HEK293 (cell line): ENCODE data around the gene CNN1.

Experiments used
- CTCF ChIA-PET: fragments of 350-600 bp; formaldehyde crosslinking; extraction: SDS; loops from one replicate; lab custom pipeline; 2021; ENCODE audit warnings: antibody characterized with exemption; lab: Yijun Ruan, JAX
- POLR2A ChIA-PET: fragments of 300-600 bp; formaldehyde crosslinking; extraction: SDS; loops from one replicate; lab custom pipeline; 2020; ENCODE audit warnings: antibody characterized with exemption, inconsistent platforms; lab: Yijun Ruan, JAX
- H3K27ac ChIP-seq: fragments of 200-500 bp; sonication (Bioruptor generic); 2 replicates; pipeline ENCODE4 v1.5.1; 2014; ENCODE audit warnings: low read depth, low read length, control low read depth, inconsistent platforms; ENCODE audit errors: extremely low read depth
- H3K36me3 ChIP-seq, 2 experiments: fragments of 200-500 bp in 1 of 2; sonication (Bioruptor generic) in 1 of 2; 1 replicate in 1 of 2; 2 replicates in 1 of 2; pipeline ENCODE4 v1.5.1; 2014 to 2017; ENCODE audit warnings: inconsistent platforms in 2 of 2, low read length in 2 of 2; ENCODE audit not compliant: control insufficient read depth in 2 of 2, insufficient read depth in 1 of 2
- H3K4me1 ChIP-seq: fragments of 200-500 bp; sonication (Bioruptor generic); 2 replicates; pipeline ENCODE4 v1.5.1; 2014; ENCODE audit warnings: mild to moderate bottlenecking, low read length, inconsistent platforms; ENCODE audit not compliant: control insufficient read depth, insufficient read depth
- H3K4me3 ChIP-seq: 2 replicates; pipeline ENCODE4 v1.5.1; 2011; ENCODE audit warnings: low read depth, mild to moderate bottlenecking, control low read depth, low read length, moderate library complexity
- H3K9me3 ChIP-seq: fragments of 200-500 bp; sonication (Bioruptor generic); 2 replicates; pipeline ENCODE4 v1.5.1; 2014; ENCODE audit warnings: low read depth, low read length, inconsistent platforms; ENCODE audit not compliant: control insufficient read depth, insufficient read depth
- OSR2 ChIP-seq: fragments of 450-650 bp; formaldehyde crosslinking; IDR thresholded peaks from 2 replicates; pipeline ENCODE4 v1.5.1; 2016; ENCODE audit warnings: missing biosample characterization, missing genetic modification characterization
- SP2 ChIP-seq: fragments of 450-650 bp; formaldehyde crosslinking; IDR thresholded peaks from 2 replicates; pipeline ENCODE4 v1.5.1; 2016; ENCODE audit warnings: missing biosample characterization, missing genetic modification characterization
- ZBTB21 ChIP-seq: fragments of 450-650 bp; formaldehyde crosslinking; IDR thresholded peaks from 2 replicates; pipeline ENCODE4 v1.5.1; 2017; ENCODE audit warnings: missing biosample characterization, missing genetic modification characterization
- ZBTB8A ChIP-seq: fragments of 450-650 bp; formaldehyde crosslinking; IDR thresholded peaks from 2 replicates; pipeline ENCODE4 v1.5.1; 2016; ENCODE audit warnings: missing biosample characterization, missing genetic modification characterization
- ZFP41 ChIP-seq: fragments of 450-650 bp; formaldehyde crosslinking; IDR thresholded peaks from 2 replicates; pipeline ENCODE4 v1.5.1; 2016; ENCODE audit warnings: missing biosample characterization, missing genetic modification characterization, borderline replicate concordance
- ZNF23 ChIP-seq: fragments of 450-650 bp; formaldehyde crosslinking; IDR thresholded peaks from 2 replicates; pipeline ENCODE4 v1.5.1; 2016; ENCODE audit warnings: missing biosample characterization, missing genetic modification characterization, borderline replicate concordance
- ZNF416 ChIP-seq: fragments of 450-650 bp; formaldehyde crosslinking; IDR thresholded peaks from 2 replicates; pipeline ENCODE4 v1.5.1; 2016; ENCODE audit warnings: missing biosample characterization, missing genetic modification characterization
- ZNF549 ChIP-seq: fragments of 450-650 bp; IDR thresholded peaks from 2 replicates; pipeline ENCODE4 v1.5.1; 2018; ENCODE audit warnings: missing biosample characterization, missing genetic modification characterization, mild to moderate bottlenecking, inconsistent platforms, moderate library complexity
- ZNF785 ChIP-seq: fragments of 450-650 bp; formaldehyde crosslinking; IDR thresholded peaks from 2 replicates; pipeline ENCODE4 v1.5.1; 2016; ENCODE audit warnings: missing biosample characterization, missing genetic modification characterization
- TF ChIP-seq, protein P1 (sequence below): fragments of 450-650 bp; formaldehyde crosslinking; optimal IDR thresholded peaks from 2 replicates; pipeline ENCODE3; 2016; ENCODE audit warnings: missing biosample characterization, mild to moderate bottlenecking, missing genetic modification characterization
- TF ChIP-seq, protein P2 (sequence below): fragments of 450-650 bp; formaldehyde crosslinking; IDR thresholded peaks from 2 replicates; pipeline ENCODE4 v1.5.1; 2016; ENCODE audit warnings: missing biosample characterization, missing genetic modification characterization
- TF ChIP-seq, protein P3 (sequence below): fragments of 450-650 bp; formaldehyde crosslinking; IDR thresholded peaks from 2 replicates; pipeline ENCODE4 v1.5.1; 2016; ENCODE audit warnings: missing biosample characterization, missing genetic modification characterization, borderline replicate concordance
- TF ChIP-seq, protein P4 (sequence below): fragments of 450-650 bp; formaldehyde crosslinking; IDR thresholded peaks from 2 replicates; pipeline ENCODE4 v1.5.1; 2016; ENCODE audit warnings: missing biosample characterization, missing genetic modification characterization

Gene CNN1

DNA sequence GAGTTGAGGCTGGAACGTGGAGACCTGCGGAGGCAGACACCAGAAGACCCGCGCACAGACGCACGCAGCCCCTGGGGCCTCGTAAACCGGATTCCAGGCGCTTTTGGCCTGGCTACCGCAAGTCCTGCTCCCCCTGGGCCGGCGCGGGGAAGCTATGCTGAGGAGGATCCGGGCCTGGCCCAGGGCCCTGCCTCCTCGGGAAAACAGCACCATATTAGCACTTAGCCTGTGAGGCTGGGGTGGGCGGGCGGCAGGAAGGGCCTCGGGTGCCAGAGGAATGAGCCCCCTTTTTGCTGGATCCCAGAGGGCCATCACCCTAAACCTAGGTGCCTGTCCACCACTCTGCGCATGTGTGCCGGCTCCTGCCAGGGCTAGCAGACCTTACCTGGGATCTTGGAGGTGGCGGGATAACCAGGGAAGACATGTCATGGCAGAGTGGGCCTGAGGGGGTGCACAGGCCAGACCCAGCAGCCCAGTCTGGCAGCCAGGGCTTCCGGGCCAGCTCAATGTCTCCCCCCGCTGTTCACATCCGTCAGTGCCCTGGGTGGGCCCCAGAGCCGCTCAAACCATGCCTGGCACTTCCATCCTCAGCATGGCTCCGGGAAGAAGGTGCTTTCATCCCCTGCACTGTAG is 13.1 kb downstream of the CNN1 start (continued):
- TF ChIP-seq, protein P1, sequence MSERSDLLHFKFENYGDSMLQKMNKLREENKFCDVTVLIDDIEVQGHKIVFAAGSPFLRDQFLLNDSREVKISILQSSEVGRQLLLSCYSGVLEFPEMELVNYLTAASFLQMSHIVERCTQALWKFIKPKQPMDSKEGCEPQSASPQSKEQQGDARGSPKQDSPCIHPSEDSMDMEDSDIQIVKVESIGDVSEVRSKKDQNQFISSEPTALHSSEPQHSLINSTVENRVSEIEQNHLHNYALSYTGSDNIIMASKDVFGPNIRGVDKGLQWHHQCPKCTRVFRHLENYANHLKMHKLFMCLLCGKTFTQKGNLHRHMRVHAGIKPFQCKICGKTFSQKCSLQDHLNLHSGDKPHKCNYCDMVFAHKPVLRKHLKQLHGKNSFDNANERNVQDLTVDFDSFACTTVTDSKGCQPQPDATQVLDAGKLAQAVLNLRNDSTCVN (tag by site-specific recombination), result no peak

DNA sequence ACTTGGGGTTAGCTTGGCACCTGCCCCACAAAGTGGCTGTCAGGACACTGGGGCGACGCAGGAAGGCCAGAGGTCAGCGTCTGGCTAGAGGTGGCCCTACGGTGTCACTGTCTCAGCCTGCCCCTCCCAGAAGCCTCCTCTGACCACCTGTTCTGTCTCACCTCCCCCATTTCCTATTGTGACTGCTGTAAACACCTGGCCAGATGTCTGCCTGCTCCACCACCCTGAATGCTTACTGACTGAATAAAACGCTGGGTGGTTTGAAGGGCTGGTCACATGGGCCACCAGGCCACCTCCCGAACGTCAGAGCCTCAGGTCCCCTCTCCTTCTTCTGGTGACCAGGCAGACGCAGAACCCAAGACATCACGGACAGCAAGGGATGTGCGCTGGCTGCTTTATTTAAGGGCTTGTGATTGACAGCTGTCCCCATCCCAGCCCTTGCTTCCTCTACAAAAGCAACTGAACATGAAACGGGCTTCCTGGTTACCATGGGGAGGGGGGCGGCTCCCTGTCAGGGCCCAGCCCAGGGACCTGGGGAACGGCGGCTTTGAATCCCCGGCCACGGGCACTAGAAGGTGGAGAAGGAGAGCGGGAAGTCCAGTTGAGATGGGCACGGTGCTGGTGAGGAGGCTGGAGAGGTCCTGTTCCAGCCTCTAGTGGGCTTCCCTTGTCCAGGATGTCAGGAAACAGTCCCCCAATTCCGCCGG is 14.2 kb downstream of the CNN1 start:
- Histone ChIP-seq H3K4me3 (no peak overlapping the region), H3K4me1 (no peaks in the 10 kb centered on the region), H3K9me3 (no peaks in the 10 kb centered on the region), H3K36me3 (peaks cover 0 to 46% of the 10 kb centered on the region in 2 experiments; a peak in 2 of 3 replicates), H3K27ac (no peak overlapping the region)
- POLR2A ChIA-PET, result interaction anchor here (1.3 kb wide), 1 partner anchor 17 kb away, joined by 5 read pairs; no protein-coding TSS in a partner anchor
- TF ChIP-seq SP2 (tag by site-specific recombination) (peak; percentile 36), ZNF549 (tag by site-specific recombination) (no peak)
- CTCF ChIA-PET, result interaction anchor here (0.6 kb wide), 1 partner anchor 470 kb away, joined by 3 read pairs; no protein-coding TSS in a partner anchor

DNA sequence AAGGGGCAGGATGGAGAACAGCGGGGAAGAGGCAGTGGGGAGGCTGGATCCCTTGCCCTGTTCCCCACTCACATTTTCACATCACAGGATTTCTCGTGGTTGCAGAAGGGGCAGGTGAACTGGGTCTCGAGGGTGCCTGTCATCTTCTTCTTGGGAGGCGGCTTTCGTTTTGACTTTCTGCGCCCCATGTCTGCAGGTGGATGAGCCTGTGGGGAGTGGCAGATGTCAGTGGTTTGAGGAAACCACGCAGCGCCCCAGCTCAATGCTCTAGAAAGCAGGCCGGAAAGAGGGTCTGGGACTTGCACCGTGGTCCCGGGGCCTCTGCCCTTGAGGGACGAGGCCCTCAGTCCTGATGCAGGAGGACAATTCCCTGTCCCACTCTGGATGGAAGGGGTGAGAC is 15.5 kb downstream of the CNN1 start:
- no peaks in the 10 kb centered on the region for H3K4me1 ChIP-seq
- H3K9me3 ChIP-seq, result no peaks in the 10 kb centered on the region
- no peak overlapping the region for H3K4me3 ChIP-seq
- CTCF ChIA-PET, result interaction anchor here (0.6 kb wide), 1 partner anchor 43 kb away, joined by 3 read pairs; no protein-coding TSS in a partner anchor
- POLR2A ChIA-PET, result no interaction called here
- no peak overlapping the region for H3K27ac ChIP-seq
- H3K36me3 ChIP-seq, result peaks cover 0 to 46% of the 10 kb centered on the region in 2 experiments; a peak in 2 of 3 replicates
- TF ChIP-seq ZFP41 (tag by site-specific recombination) (no peak), ZBTB21 (no peak), ZNF785 (no peak), ZNF23 (tag by site-specific recombination) (no peak), ZNF416 (tag by site-specific recombination) (no peak), ZBTB8A (tag by site-specific recombination) (no peak), OSR2 (tag by site-specific recombination) (no peak)
- TF ChIP-seq, protein P2, sequence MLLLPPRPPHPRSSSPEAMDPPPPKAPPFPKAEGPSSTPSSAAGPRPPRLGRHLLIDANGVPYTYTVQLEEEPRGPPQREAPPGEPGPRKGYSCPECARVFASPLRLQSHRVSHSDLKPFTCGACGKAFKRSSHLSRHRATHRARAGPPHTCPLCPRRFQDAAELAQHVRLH (tag by site-specific recombination), result no peak
- TF ChIP-seq, protein P3, sequence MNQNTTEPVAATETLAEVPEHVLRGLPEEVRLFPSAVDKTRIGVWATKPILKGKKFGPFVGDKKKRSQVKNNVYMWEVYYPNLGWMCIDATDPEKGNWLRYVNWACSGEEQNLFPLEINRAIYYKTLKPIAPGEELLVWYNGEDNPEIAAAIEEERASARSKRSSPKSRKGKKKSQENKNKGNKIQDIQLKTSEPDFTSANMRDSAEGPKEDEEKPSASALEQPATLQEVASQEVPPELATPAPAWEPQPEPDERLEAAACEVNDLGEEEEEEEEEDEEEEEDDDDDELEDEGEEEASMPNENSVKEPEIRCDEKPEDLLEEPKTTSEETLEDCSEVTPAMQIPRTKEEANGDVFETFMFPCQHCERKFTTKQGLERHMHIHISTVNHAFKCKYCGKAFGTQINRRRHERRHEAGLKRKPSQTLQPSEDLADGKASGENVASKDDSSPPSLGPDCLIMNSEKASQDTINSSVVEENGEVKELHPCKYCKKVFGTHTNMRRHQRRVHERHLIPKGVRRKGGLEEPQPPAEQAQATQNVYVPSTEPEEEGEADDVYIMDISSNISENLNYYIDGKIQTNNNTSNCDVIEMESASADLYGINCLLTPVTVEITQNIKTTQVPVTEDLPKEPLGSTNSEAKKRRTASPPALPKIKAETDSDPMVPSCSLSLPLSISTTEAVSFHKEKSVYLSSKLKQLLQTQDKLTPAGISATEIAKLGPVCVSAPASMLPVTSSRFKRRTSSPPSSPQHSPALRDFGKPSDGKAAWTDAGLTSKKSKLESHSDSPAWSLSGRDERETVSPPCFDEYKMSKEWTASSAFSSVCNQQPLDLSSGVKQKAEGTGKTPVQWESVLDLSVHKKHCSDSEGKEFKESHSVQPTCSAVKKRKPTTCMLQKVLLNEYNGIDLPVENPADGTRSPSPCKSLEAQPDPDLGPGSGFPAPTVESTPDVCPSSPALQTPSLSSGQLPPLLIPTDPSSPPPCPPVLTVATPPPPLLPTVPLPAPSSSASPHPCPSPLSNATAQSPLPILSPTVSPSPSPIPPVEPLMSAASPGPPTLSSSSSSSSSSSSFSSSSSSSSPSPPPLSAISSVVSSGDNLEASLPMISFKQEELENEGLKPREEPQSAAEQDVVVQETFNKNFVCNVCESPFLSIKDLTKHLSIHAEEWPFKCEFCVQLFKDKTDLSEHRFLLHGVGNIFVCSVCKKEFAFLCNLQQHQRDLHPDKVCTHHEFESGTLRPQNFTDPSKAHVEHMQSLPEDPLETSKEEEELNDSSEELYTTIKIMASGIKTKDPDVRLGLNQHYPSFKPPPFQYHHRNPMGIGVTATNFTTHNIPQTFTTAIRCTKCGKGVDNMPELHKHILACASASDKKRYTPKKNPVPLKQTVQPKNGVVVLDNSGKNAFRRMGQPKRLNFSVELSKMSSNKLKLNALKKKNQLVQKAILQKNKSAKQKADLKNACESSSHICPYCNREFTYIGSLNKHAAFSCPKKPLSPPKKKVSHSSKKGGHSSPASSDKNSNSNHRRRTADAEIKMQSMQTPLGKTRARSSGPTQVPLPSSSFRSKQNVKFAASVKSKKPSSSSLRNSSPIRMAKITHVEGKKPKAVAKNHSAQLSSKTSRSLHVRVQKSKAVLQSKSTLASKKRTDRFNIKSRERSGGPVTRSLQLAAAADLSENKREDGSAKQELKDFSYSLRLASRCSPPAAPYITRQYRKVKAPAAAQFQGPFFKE (tag by site-specific recombination), result no peak
- TF ChIP-seq, protein P4, sequence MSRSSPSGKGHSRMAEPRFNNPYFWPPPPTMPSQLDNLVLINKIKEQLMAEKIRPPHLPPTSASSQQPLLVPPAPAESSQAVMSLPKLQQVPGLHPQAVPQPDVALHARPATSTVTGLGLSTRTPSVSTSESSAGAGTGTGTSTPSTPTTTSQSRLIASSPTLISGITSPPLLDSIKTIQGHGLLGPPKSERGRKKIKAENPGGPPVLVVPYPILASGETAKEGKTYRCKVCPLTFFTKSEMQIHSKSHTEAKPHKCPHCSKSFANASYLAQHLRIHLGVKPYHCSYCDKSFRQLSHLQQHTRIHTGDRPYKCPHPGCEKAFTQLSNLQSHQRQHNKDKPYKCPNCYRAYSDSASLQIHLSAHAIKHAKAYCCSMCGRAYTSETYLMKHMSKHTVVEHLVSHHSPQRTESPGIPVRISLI (tag by site-specific recombination), result no peak
- TF ChIP-seq, all 188 proteins: peak for 0
